Thymus (tissue), 11 donors: Measurements from ENCODE around the gene AKT3. TPM values are rescaled to one million over a fixed set of nuclear protein-coding genes. Genes with fewer than 3 reads are reported as not detected.
"Not testable (repeated sequence)": the region's sequence is repeated elsewhere in the genome, so short reads cannot be mapped to it uniquely, and the experiment has no call there.

Source experiments
- DNase-seq, 9 donors: peaks; one replicate each; pipeline ENCODE4 v3.0.0-alpha.2; 2013; ENCODE audit warnings: low spot score in 9 of 9, low read depth in 6 of 9, missing footprints in 1 of 9
- H3K27ac ChIP-seq, 2 donors: one replicate each; pipeline ENCODE4 v1.5.1; 2013; ENCODE audit warnings: control low read depth in 1 of 2, low read depth in 1 of 2, low read length in 1 of 2, mild to moderate bottlenecking in 1 of 2, moderate library complexity in 1 of 2
- H3K27me3 ChIP-seq, 2 donors: one replicate each; pipeline ENCODE4 v1.5.1; 2013; ENCODE audit warnings: low read length in 1 of 2; ENCODE audit not compliant: control insufficient read depth in 2 of 2, insufficient read depth in 1 of 2
- H3K36me3 ChIP-seq, 2 donors: one replicate each; pipeline ENCODE4 v1.5.1; 2013; ENCODE audit warnings: low read length in 1 of 2, mild to moderate bottlenecking in 1 of 2, moderate library complexity in 1 of 2; ENCODE audit not compliant: control insufficient read depth in 2 of 2, insufficient read depth in 2 of 2
- H3K4me1 ChIP-seq, 2 donors: one replicate each; pipeline ENCODE4 v1.5.1; 2013; ENCODE audit warnings: low read length in 2 of 2; ENCODE audit not compliant: control insufficient read depth in 2 of 2, insufficient read depth in 2 of 2
- H3K4me3 ChIP-seq, 2 donors: one replicate each; pipeline ENCODE4 v1.5.1; 2013; ENCODE audit warnings: low read length in 2 of 2, control low read depth in 1 of 2, mild to moderate bottlenecking in 1 of 2
- H3K9me3 ChIP-seq, 2 donors: one replicate each; pipeline ENCODE4 v1.5.1; 2013; ENCODE audit warnings: low read length in 1 of 2, mild to moderate bottlenecking in 1 of 2; ENCODE audit not compliant: control insufficient read depth in 2 of 2, insufficient read depth in 1 of 2
- WGBS: extraction: QIAGEN DNeasy Blood & Tissue Kit; methylation state at CpG from one replicate; pipeline ENCODE4 v1.1.7; 2013; 5-methylcytosine and 5-hydroxymethylcytosine counted together
- polyA plus RNA-seq: library from polyadenylated mRNA; stranded (reverse); fragments of 200-250 nt; gene quantifications from one replicate; pipeline ENCODE4 v1.2.3, GENCODE V29; 2013
- total RNA-seq: library from RNA; stranded (reverse); fragments of 120-200 nt; gene quantifications from one replicate; pipeline ENCODE4 v1.2.4, GENCODE V29; 2013
- donor health status: healthy.

AKT3 gene
- total and polyA plus RNA-seq, 2 donors = 14.5 to 45.3 TPM

DNA sequence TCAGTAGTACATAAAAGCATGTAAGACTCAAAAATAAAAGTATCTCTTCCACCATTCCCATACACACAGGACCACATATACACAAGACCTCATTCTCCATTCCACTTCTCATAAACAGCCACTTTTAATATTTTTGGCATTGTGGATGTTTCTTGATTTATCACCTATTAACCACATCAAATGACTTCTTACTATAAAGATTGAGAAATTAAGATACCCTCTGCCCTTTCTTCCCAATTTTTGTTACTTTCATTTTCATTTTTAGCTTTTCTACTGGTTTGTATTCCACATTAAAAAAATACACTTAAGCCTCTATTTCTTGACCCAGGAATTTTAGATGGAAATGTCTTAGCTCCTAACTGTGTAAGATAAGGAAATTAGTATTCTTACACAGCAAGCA, 22.8 kb downstream of the AKT3 start:
- peaks cover 0 to 6% of the 10 kb centered on the region in 2 donors for H3K36me3 ChIP-seq
- no peaks in the 10 kb centered on the region for H3K9me3 ChIP-seq
- no peaks in the 10 kb centered on the region for H3K4me1 ChIP-seq
- no peak overlapping the region for H3K4me3 ChIP-seq
- no peak overlapping the region for H3K27ac ChIP-seq
- no peaks in the 10 kb centered on the region for H3K27me3 ChIP-seq
- DNase-seq = no peak

DNA sequence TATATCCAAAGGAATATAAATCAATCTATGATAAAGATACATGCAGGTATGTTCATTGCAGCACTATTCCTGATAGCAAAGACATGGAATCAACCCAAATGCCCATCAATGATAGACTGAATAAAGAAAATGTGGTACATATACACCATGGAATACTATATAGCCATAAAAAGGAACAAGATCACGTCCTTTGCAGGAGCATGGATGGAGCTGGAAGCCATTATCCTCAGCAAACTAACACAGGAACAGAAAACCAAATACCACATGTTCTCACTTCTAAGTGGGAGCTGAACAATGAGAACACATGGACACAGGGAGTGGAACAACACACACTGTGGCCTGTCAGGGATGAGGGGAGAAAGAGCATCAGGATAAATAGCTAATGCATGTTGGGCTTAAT, 25.1 kb downstream of the AKT3 start:
- DNase-seq, H3K27me3 ChIP-seq, H3K36me3 ChIP-seq, H3K4me3 ChIP-seq, H3K27ac ChIP-seq, H3K9me3 ChIP-seq, H3K4me1 ChIP-seq: not testable (repeated sequence)
- WGBS = 95% methylated on average over 1 of the region's 1 CpG

DNA sequence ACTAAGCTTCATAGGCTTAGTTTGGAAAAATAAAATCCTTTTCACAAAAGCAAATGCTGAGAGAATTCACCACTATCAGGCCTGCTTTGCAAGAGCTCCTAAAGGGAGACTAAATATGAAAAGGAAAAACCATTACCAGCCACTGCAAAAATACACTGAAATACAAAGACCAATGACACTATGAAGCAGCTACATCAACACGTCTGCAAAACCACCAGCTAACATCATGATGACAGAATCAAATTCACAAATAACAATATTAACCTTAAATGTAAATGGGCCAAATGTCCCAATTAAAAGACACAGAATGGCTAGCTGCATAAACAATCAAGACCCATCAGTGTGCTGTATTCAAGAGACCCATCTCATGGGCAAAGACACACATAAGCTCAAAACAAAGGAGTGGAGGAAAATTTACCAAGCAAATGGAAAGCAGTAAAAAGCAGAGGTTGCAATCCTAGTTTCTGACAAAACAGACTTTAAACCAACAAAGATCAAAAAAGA, 28.8 kb downstream of the AKT3 start:
- DNase-seq = no peak
- Histone ChIP-seq H3K4me3 (no peak overlapping the region), H3K27ac (no peak overlapping the region), H3K36me3 (peaks cover 0 to 3% of the 10 kb centered on the region in 2 donors), H3K27me3 (no peaks in the 10 kb centered on the region), H3K9me3 (no peaks in the 10 kb centered on the region), H3K4me1 (no peaks in the 10 kb centered on the region)
- 97% methylated on average over 1 of the region's 1 CpG for WGBS

DNA sequence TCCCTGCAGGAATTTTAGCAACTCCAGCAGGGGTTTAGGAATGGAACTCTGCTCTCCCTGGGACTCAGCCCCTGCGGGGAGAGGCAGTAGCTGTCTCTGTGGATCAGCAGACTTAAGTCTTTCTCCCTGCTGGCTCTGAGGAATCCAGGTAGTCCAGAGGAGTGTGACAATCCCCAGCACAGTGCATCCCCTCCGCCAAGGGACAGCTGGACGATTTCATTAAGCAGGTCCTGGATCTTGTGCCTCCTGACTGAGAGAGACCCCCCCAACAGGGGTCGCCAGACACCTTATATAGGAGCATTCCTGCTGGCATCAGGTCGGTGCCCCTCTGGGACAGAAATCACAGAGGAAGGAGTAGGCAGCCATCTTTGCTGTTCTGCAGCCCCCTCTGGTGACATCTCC, 30.6 kb downstream of the AKT3 start:
- peaks cover 0 to 3% of the 10 kb centered on the region in 2 donors for H3K9me3 ChIP-seq
- peaks cover 0 to 3% of the 10 kb centered on the region in 2 donors for H3K36me3 ChIP-seq
- no peak for DNase-seq
- H3K27me3 ChIP-seq = no peaks in the 10 kb centered on the region
- no peak overlapping the region for H3K4me3 ChIP-seq
- no peaks in the 10 kb centered on the region for H3K4me1 ChIP-seq
- H3K27ac ChIP-seq = no peak overlapping the region
- WGBS = 97% methylated on average over 5 of the region's 5 CpGs

DNA sequence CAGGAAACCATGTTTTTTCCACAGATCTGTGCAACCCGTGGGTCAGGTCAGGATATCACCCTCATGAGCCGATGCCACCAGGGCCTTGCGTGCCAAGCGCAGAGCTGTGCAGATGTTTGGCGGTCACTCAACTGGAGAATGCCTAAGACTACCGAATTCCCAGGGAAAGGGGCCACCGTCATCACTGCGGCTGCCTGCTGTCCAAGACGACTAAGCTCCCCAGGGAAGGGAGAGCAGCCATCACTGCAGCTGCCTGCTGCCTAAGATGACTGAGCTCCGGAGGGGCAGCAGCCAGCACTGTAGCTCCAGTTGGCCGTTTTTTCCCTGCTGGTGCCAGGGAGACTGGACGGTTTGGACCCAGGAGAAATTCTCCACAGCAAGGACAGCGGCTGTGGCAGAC, 31.1 kb downstream of the AKT3 start:
- no peak for DNase-seq
- 98% methylated on average over 13 of the region's 13 CpGs for WGBS
- Histone ChIP-seq H3K27me3 (no peaks in the 10 kb centered on the region), H3K9me3 (peaks cover 0 to 4% of the 10 kb centered on the region in 2 donors), H3K36me3 (peaks cover 0 to 3% of the 10 kb centered on the region in 2 donors), H3K4me3 (no peak overlapping the region), H3K27ac (no peak overlapping the region), H3K4me1 (no peaks in the 10 kb centered on the region)

DNA sequence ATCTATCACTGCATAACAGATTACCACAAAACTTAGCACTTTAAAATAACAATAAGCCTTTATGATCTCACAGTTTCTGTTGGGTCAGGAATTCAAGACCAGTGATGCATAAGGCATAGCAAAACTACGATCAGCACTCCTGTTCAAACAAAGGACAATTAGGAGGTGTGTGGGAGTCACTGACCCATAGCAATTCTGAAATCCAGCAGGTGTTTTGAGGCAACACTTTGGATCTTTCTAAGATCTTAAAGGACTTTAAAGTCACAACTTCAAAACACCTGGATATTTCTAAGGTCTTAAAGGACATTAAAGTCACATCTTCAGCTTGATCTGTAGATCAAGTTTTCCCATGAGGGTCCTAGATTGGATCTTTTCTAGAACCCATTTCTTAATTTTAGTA, 35.3 kb downstream of the AKT3 start:
- no peaks in the 10 kb centered on the region for H3K27me3 ChIP-seq
- H3K36me3 ChIP-seq = peaks cover 0 to 3% of the 10 kb centered on the region in 2 donors
- H3K27ac ChIP-seq = no peak overlapping the region
- DNase-seq = no peak
- H3K4me3 ChIP-seq = no peak overlapping the region
- no peaks in the 10 kb centered on the region for H3K4me1 ChIP-seq
- H3K9me3 ChIP-seq = peaks cover 0 to 8% of the 10 kb centered on the region in 2 donors
- 95% methylated on average over 1 of the region's 1 CpG for WGBS

DNA sequence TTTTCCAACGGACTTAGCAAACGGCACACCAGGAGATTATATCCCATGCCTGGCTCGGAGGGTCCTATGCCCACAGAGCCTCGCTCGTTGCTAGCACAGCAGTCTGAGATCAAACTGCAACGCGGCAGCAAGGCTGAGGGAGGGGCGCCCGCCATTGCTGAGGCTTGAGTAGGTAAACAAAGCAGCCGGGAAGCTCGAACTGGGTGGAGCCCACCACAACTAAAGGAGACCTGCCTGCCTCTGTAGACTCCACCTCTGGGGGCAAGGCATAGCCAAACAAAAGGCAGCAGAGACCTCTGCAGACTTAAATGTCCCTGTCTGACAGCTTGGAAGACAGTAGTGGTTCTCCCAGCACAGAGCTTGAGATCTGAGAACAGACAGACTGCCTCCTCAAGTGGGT, 42.7 kb downstream of the AKT3 start:
- H3K36me3 ChIP-seq, H3K27ac ChIP-seq, DNase-seq, H3K4me1 ChIP-seq, H3K4me3 ChIP-seq, H3K27me3 ChIP-seq, H3K9me3 ChIP-seq: not testable (repeated sequence)
- 92% methylated on average over 11 of the region's 11 CpGs for WGBS

DNA sequence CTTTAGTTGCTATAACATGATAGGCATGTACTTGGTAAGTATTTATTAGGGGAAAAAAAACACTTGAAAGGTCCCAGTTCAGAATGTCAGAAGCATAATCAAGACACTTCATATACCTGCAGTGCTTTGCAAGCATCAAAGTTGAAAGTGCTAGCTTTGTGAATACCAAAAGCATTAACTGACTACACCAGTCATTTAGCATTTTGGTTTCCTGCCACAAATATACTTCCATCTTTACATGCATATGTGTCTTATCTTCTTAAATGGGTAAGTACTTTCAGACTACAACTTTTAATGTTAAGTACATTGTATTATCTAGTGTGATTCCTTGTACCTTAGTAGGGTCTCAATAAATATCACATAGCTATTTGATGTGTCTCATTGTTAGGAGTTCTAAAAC, 43.7 kb downstream of the AKT3 start:
- Histone ChIP-seq H3K9me3 (peaks cover 0 to 7% of the 10 kb centered on the region in 2 donors), H3K4me3 (no peak overlapping the region), H3K27me3 (no peaks in the 10 kb centered on the region), H3K36me3 (no peaks in the 10 kb centered on the region), H3K4me1 (peaks cover 5 to 12% of the 10 kb centered on the region in 2 donors), H3K27ac (no peak overlapping the region)
- peak in 3 of 9 donors; percentile 7 to 45 (median 8) for DNase-seq

DNA sequence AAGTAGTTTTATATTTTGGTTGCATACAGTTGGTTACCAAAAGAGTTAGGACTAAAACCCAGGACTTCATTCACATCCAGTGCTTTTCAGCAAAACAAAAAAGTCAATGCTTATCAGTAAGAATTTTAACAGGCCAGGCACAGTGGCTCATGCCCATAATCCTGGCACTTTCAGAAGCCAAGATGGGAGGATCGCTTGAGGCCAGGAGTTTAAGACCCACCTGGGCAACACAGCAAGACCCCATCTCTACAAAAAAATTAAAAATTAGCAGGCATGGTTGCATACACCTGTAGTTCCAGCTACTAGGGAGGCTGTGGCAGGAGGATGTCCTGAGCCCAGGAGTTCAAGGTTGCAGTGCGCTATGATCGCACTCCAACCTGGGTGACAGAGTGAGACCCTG, 47.3 kb downstream of the AKT3 start:
- 97% methylated on average over 3 of the region's 3 CpGs for WGBS
- Histone ChIP-seq H3K4me1 (peaks cover 5 to 12% of the 10 kb centered on the region in 2 donors), H3K9me3 (peaks cover 0 to 7% of the 10 kb centered on the region in 2 donors), H3K4me3 (no peak overlapping the region), H3K27ac (no peak overlapping the region), H3K27me3 (no peaks in the 10 kb centered on the region), H3K36me3 (no peaks in the 10 kb centered on the region)
- no peak for DNase-seq

DNA sequence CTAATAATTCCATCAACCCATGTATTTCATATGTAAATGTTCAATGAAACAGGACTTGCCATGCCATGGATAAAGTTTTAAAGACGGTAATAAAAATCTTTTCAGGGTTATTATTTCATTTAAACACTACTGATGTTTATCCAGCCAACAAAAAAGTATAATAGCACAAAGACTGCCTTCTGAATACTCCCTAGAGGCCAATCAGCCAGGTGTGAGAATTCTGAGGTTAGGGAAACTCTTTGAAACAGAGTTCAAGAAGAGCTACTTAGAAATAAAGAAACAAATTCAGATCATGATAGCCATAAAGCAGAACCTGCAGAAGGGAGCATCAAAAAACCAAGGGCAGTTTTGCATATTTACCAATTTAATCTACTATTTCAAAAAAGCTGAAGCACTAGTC, 48.7 kb downstream of the AKT3 start:
- H3K4me3 ChIP-seq = no peak overlapping the region
- H3K9me3 ChIP-seq = no peaks in the 10 kb centered on the region
- WGBS = 84% methylated on average over 1 of the region's 1 CpG
- no peak overlapping the region for H3K27ac ChIP-seq
- peak in 3 of 9 donors; percentile 9 to 51 (median 13) for DNase-seq
- peaks cover 5 to 12% of the 10 kb centered on the region in 2 donors for H3K4me1 ChIP-seq
- H3K36me3 ChIP-seq = no peaks in the 10 kb centered on the region
- no peaks in the 10 kb centered on the region for H3K27me3 ChIP-seq
